ENCODE measurements around the gene DCST2.

DCST2 gene

DNA sequence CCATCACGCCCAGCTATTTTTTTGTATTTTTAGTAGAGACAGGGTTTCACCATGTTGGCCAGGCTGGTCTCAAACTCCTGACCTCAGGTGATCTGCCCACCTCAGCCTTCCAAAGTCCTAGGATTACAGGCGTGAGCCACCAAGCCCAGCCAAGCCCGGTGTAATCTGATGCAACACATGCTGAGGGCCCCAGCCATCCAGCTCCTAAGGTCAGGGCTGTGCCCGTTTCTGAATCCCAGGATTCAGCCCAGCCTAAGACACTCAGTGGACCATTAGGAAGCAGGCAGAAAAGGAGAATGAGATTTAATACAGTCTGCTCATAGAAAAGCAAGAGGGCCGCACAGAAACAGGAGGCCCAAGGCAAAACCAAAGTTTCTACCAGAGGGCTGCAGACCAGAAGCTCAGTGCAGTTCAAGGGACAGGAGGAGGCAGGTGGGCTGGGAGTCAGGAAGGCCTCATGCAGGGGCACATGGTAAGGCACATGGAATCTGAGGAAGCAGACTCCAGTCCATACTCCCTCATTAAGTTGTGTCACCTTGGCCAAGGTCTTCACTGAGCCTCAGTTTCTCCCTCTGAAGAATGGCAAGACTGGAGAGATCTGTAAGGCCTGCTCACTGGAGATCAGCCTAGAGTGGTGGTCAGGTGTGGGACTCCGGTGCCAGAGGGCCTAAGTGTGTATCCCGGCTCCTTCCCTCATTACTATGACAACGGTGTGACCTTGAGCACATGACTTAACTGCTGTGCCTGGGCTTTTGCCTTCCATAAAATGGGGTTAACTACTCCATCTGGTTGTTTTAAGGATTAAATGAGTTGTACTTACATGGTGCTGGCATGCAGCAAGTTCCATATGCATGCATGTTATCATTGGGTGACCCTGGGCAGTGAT lies 15.1 kb upstream of the DCST2 start:
- DNase-seq, result no peak

DNA sequence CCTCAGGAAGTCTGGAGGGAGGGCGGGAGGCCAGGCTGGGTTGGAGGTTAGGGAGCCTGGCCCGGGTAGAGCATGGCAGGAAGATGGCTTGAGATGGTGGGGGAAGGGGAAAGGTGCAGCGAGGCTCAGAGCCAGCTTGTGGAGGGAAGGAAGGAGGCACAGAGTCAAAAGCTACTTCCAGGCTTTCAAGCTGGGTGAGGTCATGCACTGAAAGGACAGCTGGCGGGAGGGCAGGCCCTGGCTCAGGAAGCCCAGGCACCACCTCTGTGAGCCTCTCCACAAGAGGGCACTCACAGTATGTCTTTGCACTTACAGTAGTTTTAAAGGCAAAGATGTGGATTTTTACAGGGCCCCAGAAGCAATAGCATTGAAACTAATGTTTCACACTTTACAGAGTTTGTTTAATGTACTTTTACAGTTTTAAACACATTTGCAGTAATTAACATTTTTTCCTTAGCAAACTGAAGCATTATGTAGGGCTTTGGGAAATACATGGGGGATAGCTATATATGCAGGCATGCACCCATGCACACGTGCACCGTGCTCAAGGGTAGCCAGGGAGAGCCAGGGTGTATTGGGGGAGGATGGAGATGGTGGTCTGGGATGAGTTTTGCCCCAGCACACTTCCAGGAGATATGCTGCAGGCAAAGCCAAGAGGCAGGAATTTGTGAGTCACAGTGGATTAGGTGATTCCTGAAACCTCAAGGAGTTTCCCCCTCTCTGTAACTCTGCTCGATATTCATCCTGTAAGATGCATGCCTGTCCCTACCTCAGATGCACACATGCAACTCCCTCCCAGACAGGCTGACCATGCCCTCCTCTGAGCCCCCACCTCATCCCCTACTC lies 11.5 kb upstream of the DCST2 start:
- no peak for DNase-seq

DNA sequence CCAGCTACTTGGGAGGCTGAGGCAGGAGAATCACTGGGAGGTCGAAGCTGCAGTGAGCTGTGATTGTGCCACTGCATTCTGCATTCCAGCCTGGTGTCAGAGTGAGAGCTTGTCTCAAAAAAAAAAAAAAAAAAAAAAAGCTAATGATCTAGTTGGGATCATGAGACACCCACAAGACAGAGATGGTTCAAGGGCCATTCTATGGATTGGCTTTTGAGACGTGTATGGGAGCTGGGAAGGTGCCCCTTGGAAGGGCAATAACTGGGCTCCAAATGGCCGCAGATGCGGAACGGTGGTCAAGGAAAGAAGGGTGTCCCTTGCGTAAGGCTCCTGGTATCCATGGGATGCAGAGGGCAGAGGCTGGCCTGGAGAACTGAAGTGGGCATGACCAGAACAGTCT lies 10.8 kb upstream of the DCST2 start:
- DNase-seq, result no peak

DNA sequence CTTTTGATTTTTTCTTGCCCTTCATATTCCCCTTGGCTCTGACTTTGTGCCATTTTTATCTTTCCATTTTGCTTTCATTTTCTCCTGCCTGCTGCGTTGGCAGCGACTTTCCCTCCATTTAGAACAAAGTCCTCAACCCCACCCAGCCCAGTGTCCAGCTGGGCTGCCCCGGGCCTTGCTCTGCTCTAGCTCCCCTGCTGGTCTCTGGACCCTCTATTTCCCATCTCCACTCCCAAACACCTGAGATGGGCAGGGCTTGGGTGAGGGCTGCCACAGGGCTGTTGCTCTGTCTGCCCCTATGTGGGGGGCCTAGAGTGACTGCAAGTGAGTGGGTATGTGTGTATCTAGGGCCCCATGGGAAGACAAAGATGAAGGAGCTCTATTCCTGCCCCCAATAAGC lies 10.2 kb upstream of the DCST2 start:
- no peak for DNase-seq

GRCh38 chr1:155043301-155043702 lies 9.7 kb upstream of the DCST2 start:
- no peak for DNase-seq

DNA sequence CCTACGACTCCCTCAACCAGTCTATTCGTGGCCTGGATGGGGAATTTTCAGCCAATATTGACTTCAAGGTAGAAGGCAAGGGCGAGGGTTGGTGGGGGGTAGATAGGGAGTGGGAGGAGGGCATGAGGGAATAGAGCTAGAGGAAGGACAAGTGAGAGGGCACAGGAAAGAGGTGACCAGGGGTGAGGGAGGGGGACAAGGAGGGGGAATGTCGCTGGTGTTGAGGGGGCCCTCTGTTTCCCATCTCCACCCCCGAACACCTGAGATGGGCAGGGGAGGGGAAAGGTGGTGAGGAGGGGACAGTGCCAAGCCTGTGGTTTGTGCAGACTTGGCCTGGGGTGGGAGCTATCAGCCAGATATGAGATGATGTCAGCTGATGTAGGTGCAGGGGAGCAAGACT lies 9.2 kb upstream of the DCST2 start:
- DNase-seq, result no peak

GRCh38 chr1:155040358-155041093 lies 6.9 kb upstream of the DCST2 start:
- DNase-seq, result no peak

DNA sequence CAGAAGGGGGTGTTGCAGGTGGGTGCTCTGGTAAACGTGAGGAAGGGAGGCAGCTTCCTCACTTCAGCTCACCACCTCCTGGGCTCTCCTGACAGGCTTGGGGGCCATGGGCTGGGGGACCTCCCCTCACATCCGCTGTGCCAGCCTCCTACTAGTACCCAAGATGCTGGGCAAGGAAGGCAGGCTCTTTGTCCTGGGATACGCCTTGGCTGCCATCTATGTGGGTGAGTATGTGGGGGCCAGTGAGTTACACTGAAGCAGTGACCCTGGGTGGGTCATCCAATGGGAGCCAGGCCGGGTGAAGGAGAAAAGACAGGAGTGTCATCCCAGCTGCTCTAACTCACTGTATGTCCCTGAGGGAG lies 5.7 kb upstream of the DCST2 start:
- DNase-seq, result no peak

- DNase-seq, result no peak
Measured at GRCh38 chr1:155038602-155039307, 5.2 kb upstream of the DCST2 start.

DNA sequence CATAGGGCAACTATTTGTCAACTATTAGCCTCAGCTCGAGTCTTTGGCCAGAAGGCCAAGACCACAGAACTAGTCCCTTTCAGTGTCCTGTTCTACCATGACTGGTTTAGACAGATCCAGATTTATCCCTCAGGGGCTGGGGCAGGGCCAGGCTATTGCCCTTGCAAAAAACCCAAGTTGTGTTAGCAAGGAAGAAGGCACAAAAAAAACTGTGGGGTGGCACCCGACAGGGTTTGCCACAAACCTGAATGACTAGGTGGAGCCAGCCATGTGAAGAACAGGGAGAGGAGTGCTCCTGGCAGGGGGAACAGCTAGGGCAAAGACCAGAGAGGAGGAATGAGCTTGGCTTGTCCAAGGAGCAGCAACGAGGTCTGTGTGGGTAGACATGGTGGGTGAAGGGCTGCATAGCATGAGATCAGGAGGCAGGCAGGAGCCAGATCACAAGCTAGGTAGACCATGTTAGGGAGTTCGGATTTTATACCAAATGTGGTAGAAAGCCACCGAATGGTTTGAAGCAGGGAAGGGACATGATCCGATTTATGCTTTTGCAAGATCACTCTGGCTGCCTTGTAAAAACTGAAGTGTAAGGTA lies 4.4 kb upstream of the DCST2 start:
- DNase-seq, result no peak

- DNase-seq, result peak; percentile 41
Measured at GRCh38 chr1:155037043-155037442, 3.5 kb upstream of the DCST2 start.

GRCh38 chr1:155035936-155036335 lies 2.4 kb upstream of the DCST2 start:
- DNase-seq, result no peak

DNA sequence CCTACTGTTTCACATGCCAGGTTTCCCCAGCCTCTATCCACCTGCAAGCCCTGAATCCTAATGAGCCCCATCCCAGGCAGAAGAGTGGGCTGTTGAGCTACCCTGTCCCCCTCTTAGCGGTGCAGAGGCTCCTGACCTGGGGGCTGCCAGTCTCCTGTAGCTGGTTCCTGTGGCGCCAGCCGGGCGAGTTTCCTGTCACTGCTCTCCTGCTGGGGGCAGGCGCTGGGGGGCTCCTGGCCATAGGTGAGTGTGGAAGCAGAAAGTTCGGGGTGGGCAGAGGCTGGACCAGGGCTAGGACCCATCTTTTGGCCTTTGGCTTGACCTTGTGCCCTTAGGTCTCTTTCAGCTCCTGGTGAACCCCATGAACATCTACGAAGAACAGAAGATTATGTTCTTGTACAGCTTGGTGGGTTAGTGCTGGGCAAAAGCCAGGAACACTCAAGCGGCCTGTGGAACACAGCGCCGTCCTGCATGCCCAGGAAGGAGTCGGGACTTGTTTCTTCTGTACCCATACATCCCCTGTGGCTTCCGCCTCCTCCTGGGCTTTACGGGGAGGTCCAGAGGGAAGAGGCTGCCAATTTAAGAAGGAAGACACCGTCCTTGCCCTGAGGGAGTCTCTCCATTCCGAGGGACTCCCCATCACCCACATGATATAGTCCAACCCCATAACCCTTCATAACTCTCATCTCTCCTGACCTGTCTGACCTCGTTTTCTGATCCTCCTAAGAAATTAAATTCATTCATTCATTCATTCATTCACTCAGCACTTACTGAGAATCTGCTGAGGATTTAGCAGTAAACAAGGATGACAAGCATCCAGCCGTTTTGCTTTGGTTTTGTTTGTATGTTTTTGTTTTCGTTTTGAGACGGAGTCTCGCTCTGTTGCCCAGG lies 982 bp upstream of the DCST2 start:
- no peak for DNase-seq

DNA sequence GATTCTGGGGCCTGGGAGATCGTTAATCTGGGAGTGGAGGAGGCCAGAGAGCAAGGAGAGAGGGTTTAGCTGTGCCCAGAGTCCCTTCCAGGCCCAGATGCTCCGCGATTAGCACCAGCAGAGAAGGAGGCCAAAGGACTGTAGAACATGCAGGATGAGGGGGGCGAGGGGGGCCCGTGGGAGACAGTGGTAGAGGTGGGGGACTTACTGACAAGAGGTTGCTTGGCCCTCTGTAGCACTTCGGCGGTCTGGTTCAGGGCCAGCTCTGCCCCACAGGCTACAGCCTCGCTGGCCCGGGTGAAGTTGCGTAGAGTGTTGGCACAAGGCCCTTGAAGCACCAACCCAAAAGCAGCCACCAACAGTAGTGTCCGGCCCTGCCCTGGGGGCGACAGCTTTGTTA lies 695 bp downstream of the DCST2 start:
- no peak for DNase-seq

GRCh38 chr1:155030899-155031298 lies 2.7 kb downstream of the DCST2 start:
- no peak for DNase-seq

DNA sequence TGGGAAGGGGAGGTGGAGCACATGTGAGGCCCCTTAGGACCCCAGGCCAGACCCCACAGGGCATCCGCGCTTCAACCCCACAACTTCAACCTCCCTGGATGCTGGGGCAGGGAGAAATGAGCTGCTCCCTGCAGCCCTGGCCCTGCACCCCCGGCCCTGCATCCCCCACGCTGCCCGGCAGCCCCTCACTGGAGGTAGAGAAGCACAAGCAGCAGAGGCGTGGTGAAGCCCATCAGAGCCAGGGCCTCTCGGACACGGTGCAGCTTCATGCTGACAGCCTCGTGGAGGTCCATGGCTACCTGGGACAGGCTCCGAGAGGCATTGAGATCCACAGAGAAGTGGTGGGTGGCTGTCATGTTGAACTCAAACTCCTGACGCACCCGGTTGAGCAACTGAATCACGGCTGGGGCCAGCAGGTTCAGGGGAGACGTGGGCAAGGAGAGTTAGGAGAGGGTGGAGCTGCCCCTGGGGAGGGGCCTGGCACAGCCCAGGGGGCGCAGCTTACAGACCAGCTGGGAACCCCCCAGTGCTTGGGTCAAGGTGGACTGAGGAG lies 3.3 kb downstream of the DCST2 start:
- DNase-seq, result no peak

GRCh38 chr1:155029513-155030242 lies 3.9 kb downstream of the DCST2 start:
- DNase-seq, result no peak

GRCh38 chr1:155026588-155026987 lies 7.0 kb downstream of the DCST2 start:
- DNase-seq, result no peak

GRCh38 chr1:155026154-155026553 lies 7.4 kb downstream of the DCST2 start:
- DNase-seq, result no peak

DNA sequence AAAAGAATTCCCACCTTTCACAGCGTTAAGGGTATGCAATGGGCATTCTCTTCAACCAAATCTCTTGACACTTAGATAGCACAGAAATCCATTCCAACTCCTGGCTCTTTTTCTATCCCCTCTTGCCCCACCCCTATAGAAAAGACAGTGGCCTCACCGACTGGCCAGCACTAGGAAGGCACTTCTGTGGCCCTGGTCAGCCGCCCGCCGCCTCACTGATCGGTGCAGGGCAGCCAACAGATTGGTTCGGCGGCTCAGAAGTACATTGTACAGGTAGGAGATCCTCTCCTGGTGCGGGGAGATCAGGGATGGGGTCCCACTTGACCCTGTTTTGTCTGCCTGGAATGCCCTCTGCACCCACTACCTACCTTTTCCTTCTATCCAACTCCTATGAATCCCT lies 9.3 kb downstream of the DCST2 start:
- no peak for DNase-seq

Measured in NCI-H2107 (cell line).